ENCODE measurements around the gene PITX1. TPM values are rescaled to one million over a fixed set of nuclear protein-coding genes. Genes with fewer than 3 reads are reported as not detected.

The PITX1 gene
- total and polyA plus RNA-seq, 2 donors (not counting 3 experiments of a cell fraction or from before 2014, with no cell fraction given): 0.48 to 6.0 TPM

DNA sequence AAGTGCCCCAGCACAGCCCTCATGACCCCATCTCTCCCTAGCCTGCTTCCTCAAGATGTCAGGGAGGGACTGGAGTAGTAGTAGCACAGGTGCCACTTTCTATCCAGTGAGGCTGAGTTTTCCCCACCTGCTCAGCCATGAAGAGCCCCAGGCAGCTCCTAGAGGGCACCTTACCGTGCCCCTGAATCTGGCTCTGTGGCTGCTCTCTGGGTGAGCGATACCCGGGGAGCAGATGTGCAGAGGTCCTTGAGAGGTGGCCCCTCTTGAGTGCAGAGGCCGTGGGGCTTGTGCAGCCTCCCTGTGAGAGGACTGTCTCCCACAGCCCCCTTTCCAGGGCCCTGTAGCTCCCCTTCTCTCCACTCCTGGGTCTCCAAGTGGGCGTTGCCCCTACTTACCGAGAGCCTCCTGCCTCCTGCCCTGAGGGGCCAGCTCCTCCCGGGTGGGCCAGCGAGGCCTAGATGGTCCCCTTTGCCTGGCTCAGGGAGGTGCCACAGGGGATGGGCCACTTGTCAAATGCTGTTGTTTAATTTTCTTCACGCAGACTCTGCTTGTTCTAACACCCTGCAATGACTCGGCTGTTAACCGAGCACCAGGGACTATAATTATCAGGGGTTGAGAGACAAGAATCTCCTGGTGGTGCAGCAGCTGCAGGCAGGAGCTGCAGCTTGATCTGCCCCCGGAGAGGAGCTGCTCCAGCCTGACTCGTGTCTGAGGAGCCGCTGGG lies 29.6 kb upstream of the PITX1 start:
- Histone ChIP-seq H3K4me1 (ENCODE audit: control insufficient read depth, extremely low read depth, insufficient read depth, low read length) (no peaks in the 10 kb centered on the region), H3K9ac (replicated peaks; ENCODE audit: extremely low read depth, insufficient read depth, low read length) (no peak overlapping the region), H3K27ac (ENCODE audit: insufficient read depth, low read depth, low read length) (no peak overlapping the region), H3K4me3 (replicated peaks in 1 of 3; ENCODE audit: insufficient read depth in 1 of 3, low read depth in 1 of 3, low read length in 3 of 3) (no peak overlapping the region), H4K20me1 (replicated peaks; ENCODE audit: control insufficient read depth, extremely low read depth, insufficient read depth, low read length) (no peaks in the 10 kb centered on the region), H3K9me3 (replicated peaks; ENCODE audit: control insufficient read depth, insufficient read depth, low read length) (no peaks in the 10 kb centered on the region), H3K9me1 (replicated peaks; ENCODE audit: control insufficient read depth, extremely low read depth, insufficient read depth, low read length) (no peaks in the 10 kb centered on the region), H2AFZ (ENCODE audit: low read depth, low read length) (no peak overlapping the region), H3K27me3 (ENCODE audit: control insufficient read depth in 2 of 2, insufficient read depth in 2 of 2, low read length in 2 of 2) (no peaks in the 10 kb centered on the region), H3K36me3 (ENCODE audit: control insufficient read depth in 2 of 2, extremely low read depth in 1 of 2, insufficient read depth in 2 of 2, low read length in 2 of 2) (no peaks in the 10 kb centered on the region), H3K4me2 (ENCODE audit: insufficient read depth, low read length) (no peak overlapping the region), H3K79me2 (ENCODE audit: control insufficient read depth, insufficient read depth, low read length) (no peaks in the 10 kb centered on the region)
- no TSS peak for BruUV-seq (replicated peaks)
- no peak for TF ChIP-seq FOS (IDR thresholded peaks at IDR 0.05; ENCODE audit: borderline replicate concordance, insufficient read depth, low read length)
- no peak for TF ChIP-seq POLR2A (IDR thresholded peaks at IDR 0.05; ENCODE audit: low read depth, low read length)
- no peak for TF ChIP-seq GATA2 (IDR thresholded peaks at IDR 0.05; ENCODE audit: insufficient read depth, insufficient read length, low read depth, low read length)
- POLR2A ChIA-PET: no interaction called here
- intact Hi-C loops (cut with micrococcal nuclease) (no loop called here), dilution Hi-C loops (cut with MboI; ENCODE audit: extremely low pct_ligation_motif_present, low sequenced_read_pairs) (no loop called here)
- FAIRE-seq: no peak
- no peak for DNase-seq (ENCODE audit: low read depth, low spot score)
- CTCF ChIA-PET: interaction anchor here (1.0 to 1.1 kb wide), 2 partner anchors 10 to 503 kb away, joined by 3 read pairs; no protein-coding TSS in a partner anchor

- Histone ChIP-seq H2AFZ (ENCODE audit: low read depth, low read length) (no peak overlapping the region), H4K20me1 (replicated peaks; ENCODE audit: control insufficient read depth, extremely low read depth, insufficient read depth, low read length) (no peaks in the 10 kb centered on the region), H3K79me2 (ENCODE audit: control insufficient read depth, insufficient read depth, low read length) (no peaks in the 10 kb centered on the region), H3K4me1 (ENCODE audit: control insufficient read depth, extremely low read depth, insufficient read depth, low read length) (no peaks in the 10 kb centered on the region), H3K4me2 (ENCODE audit: insufficient read depth, low read length) (no peak overlapping the region), H3K4me3 (replicated peaks in 1 of 3; ENCODE audit: insufficient read depth in 1 of 3, low read depth in 1 of 3, low read length in 3 of 3) (no peak overlapping the region), H3K9me1 (replicated peaks; ENCODE audit: control insufficient read depth, extremely low read depth, insufficient read depth, low read length) (no peaks in the 10 kb centered on the region), H3K36me3 (ENCODE audit: control insufficient read depth in 2 of 2, extremely low read depth in 1 of 2, insufficient read depth in 2 of 2, low read length in 2 of 2) (no peaks in the 10 kb centered on the region), H3K9ac (replicated peaks; ENCODE audit: extremely low read depth, insufficient read depth, low read length) (no peak overlapping the region), H3K27ac (ENCODE audit: insufficient read depth, low read depth, low read length) (no peak overlapping the region), H3K9me3 (replicated peaks; ENCODE audit: control insufficient read depth, insufficient read depth, low read length) (no peaks in the 10 kb centered on the region), H3K27me3 (ENCODE audit: control insufficient read depth in 2 of 2, insufficient read depth in 2 of 2, low read length in 2 of 2) (no peaks in the 10 kb centered on the region)
- FAIRE-seq (no peak), DNase-seq (ENCODE audit: low read depth, low spot score) (no peak)
- BruUV-seq (replicated peaks): no TSS peak
- dilution Hi-C loops (cut with MboI; ENCODE audit: extremely low pct_ligation_motif_present, low sequenced_read_pairs) (no loop called here), intact Hi-C loops (cut with micrococcal nuclease) (no loop called here)
- ChIA-PET POLR2A (no interaction called here), CTCF (interaction anchor here (1.0 to 1.1 kb wide), 2 partner anchors 9 to 503 kb away, joined by 3 read pairs; no protein-coding TSS in a partner anchor)
- TF ChIP-seq JUN (IDR thresholded peaks at IDR 0.05; ENCODE audit: borderline replicate concordance, insufficient read depth, insufficient read length, low read depth): no peak
- TF ChIP-seq POLR2A (IDR thresholded peaks at IDR 0.05; ENCODE audit: low read depth, low read length): no peak
- no peak for TF ChIP-seq MYC (IDR thresholded peaks at IDR 0.05; ENCODE audit: low read depth, low read length)
- TF ChIP-seq EZH2 (IDR thresholded peaks at IDR 0.05; ENCODE audit: borderline replicate concordance, low read depth, low read length, severe bottlenecking): no peak
- TF ChIP-seq FOS (IDR thresholded peaks at IDR 0.05; ENCODE audit: borderline replicate concordance, insufficient read depth, low read length): no peak
- TF ChIP-seq, protein P1, sequence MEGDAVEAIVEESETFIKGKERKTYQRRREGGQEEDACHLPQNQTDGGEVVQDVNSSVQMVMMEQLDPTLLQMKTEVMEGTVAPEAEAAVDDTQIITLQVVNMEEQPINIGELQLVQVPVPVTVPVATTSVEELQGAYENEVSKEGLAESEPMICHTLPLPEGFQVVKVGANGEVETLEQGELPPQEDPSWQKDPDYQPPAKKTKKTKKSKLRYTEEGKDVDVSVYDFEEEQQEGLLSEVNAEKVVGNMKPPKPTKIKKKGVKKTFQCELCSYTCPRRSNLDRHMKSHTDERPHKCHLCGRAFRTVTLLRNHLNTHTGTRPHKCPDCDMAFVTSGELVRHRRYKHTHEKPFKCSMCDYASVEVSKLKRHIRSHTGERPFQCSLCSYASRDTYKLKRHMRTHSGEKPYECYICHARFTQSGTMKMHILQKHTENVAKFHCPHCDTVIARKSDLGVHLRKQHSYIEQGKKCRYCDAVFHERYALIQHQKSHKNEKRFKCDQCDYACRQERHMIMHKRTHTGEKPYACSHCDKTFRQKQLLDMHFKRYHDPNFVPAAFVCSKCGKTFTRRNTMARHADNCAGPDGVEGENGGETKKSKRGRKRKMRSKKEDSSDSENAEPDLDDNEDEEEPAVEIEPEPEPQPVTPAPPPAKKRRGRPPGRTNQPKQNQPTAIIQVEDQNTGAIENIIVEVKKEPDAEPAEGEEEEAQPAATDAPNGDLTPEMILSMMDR (IDR thresholded peaks at IDR 0.05; ENCODE audit: extremely low read depth in 1 of 2, insufficient read depth in 1 of 2, low read depth in 1 of 2, low read length in 2 of 2): no peak
- TF ChIP-seq POLR2AphosphoS5 (IDR thresholded peaks at IDR 0.05; ENCODE audit: insufficient read depth, low read depth, low read length): no peak
- TF ChIP-seq GATA2 (IDR thresholded peaks at IDR 0.05; ENCODE audit: insufficient read depth, insufficient read length, low read depth, low read length): no peak
- TF ChIP-seq, protein P2, sequence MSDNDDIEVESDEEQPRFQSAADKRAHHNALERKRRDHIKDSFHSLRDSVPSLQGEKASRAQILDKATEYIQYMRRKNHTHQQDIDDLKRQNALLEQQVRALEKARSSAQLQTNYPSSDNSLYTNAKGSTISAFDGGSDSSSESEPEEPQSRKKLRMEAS (IDR thresholded peaks at IDR 0.05; ENCODE audit: insufficient read depth, insufficient read length): no peak
Observed at GRCh38 chr5:135063056-135063445, 29.0 kb upstream of the PITX1 start.
